Measurements from ENCODE around the gene FGR.
A peak's percentile ranks its signal among the peaks of the same experiment; 100 is the strongest.
"Not testable (repeated sequence)": the region's sequence is repeated elsewhere in the genome, so short reads cannot be mapped to it uniquely, and the experiment has no call there.

FGR gene

DNA sequence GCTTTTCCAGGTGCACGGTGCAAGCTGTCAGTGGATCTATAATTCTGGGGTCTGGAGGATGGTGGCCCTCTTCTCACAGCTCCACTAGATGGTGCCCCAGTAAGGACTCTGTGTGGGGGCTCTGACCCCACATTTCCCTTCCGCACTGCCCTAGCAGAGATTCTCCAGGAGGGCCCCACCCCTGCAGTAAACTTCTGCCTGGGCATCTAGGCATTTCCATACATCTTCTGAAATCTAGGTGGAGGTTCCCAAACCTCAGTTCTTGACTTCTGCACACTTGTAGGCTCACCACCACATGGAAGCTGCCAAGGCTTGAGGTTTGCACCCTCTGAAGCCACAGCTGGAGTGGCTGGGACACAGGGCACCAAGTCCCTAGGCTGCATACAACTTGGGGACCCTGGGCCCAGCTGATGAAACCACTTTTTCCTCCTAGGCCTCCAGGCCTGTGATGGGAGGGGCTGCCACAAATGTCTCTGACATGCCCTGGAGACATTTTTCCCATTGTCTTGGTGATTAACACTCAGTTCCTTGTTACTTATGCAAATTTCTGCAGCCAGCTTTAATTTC, 45.3 kb upstream of the FGR start:
- ATAC-seq = not testable (repeated sequence)

DNA sequence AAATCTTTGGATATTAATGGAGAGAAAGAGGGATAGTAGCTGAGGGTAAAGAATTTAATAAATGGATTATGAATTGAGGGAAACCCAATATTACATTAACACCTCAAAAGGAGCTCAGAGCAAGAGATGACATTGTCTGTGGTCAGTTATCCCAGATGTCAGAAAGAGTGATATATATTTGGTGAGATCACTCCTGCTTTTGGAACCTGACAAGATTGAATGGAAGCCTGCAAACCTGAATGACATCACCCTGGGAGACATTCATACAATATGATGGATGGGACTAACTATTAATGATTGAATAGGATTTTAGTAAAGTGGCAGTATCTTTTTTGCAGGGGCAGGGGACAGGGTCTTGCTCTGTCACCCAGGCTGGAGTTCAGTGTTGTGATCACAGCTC, 43.8 kb upstream of the FGR start:
- TF ChIP-seq BACH2 (CRISPR knock-in tag; IDR thresholded peaks at IDR 0.05; ENCODE audit: borderline replicate concordance) (no peak), ZC3H10 (CRISPR knock-in tag; IDR thresholded peaks at IDR 0.05) (no peak), ESRRG (CRISPR knock-in tag; IDR thresholded peaks at IDR 0.05) (no peak), ISL1 (CRISPR knock-in tag; IDR thresholded peaks at IDR 0.05) (no peak), TCF4 (CRISPR knock-in tag; IDR thresholded peaks at IDR 0.05; ENCODE audit: borderline replicate concordance) (no peak), ZNF8 (CRISPR knock-in tag; IDR thresholded peaks at IDR 0.05) (no peak), ZFP3 (CRISPR knock-in tag; IDR thresholded peaks at IDR 0.05) (no peak), ZNF70 (CRISPR knock-in tag; IDR thresholded peaks at IDR 0.05) (no peak), RARB (CRISPR knock-in tag; IDR thresholded peaks at IDR 0.05) (no peak), ZFP30 (CRISPR knock-in tag; IDR thresholded peaks at IDR 0.05) (no peak), ARNTL (CRISPR knock-in tag; IDR thresholded peaks at IDR 0.05; ENCODE audit: borderline replicate concordance, low read depth) (no peak), ZNF565 (CRISPR knock-in tag; conservative IDR thresholded peaks at IDR 0.05; ENCODE audit: low read depth) (no peak)
- TF ChIP-seq, protein P1, sequence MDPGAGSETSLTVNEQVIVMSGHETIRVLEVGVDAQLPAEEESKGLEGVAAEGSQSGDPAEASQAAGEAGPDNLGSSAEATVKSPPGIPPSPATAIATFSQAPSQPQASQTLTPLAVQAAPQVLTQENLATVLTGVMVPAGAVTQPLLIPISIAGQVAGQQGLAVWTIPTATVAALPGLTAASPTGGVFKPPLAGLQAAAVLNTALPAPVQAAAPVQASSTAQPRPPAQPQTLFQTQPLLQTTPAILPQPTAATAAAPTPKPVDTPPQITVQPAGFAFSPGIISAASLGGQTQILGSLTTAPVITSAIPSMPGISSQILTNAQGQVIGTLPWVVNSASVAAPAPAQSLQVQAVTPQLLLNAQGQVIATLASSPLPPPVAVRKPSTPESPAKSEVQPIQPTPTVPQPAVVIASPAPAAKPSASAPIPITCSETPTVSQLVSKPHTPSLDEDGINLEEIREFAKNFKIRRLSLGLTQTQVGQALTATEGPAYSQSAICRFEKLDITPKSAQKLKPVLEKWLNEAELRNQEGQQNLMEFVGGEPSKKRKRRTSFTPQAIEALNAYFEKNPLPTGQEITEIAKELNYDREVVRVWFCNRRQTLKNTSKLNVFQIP (CRISPR knock-in tag; IDR thresholded peaks at IDR 0.05; ENCODE audit: borderline replicate concordance, low read depth) = no peak
- TF ChIP-seq, protein P2, sequence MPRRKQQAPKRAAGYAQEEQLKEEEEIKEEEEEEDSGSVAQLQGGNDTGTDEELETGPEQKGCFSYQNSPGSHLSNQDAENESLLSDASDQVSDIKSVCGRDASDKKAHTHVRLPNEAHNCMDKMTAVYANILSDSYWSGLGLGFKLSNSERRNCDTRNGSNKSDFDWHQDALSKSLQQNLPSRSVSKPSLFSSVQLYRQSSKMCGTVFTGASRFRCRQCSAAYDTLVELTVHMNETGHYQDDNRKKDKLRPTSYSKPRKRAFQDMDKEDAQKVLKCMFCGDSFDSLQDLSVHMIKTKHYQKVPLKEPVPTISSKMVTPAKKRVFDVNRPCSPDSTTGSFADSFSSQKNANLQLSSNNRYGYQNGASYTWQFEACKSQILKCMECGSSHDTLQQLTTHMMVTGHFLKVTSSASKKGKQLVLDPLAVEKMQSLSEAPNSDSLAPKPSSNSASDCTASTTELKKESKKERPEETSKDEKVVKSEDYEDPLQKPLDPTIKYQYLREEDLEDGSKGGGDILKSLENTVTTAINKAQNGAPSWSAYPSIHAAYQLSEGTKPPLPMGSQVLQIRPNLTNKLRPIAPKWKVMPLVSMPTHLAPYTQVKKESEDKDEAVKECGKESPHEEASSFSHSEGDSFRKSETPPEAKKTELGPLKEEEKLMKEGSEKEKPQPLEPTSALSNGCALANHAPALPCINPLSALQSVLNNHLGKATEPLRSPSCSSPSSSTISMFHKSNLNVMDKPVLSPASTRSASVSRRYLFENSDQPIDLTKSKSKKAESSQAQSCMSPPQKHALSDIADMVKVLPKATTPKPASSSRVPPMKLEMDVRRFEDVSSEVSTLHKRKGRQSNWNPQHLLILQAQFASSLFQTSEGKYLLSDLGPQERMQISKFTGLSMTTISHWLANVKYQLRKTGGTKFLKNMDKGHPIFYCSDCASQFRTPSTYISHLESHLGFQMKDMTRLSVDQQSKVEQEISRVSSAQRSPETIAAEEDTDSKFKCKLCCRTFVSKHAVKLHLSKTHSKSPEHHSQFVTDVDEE (CRISPR knock-in tag; IDR thresholded peaks at IDR 0.05) = no peak
- no peak for ATAC-seq

DNA sequence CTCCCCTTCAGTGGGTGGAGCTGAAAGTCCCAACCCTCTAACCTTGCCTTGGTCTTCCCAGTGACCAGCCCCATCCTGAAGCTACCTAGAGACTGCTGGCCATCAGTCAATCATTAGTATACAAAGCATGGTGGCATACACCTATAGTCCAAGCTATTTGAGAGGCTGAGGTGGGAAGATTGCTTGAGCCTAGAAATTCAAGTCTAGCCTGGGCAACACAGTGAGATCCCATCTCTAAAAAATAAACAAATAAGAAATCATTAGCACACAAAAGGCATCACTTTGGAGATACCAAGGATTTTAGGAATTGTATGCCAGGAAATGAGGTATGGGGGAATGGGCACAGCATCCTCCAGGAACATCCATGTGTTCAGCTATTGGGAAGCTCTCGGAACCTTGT, 41.4 kb upstream of the FGR start:
- ATAC-seq = no peak
- no peak for TF ChIP-seq BACH2 (CRISPR knock-in tag; IDR thresholded peaks at IDR 0.05; ENCODE audit: borderline replicate concordance)
- no peak for TF ChIP-seq CSDC2 (CRISPR knock-in tag; IDR thresholded peaks at IDR 0.05)
- TF ChIP-seq GLIS3 (CRISPR knock-in tag; IDR thresholded peaks at IDR 0.05) = no peak
- no peak for TF ChIP-seq ZNF70 (CRISPR knock-in tag; IDR thresholded peaks at IDR 0.05)
- no peak for TF ChIP-seq ZNF565 (CRISPR knock-in tag; conservative IDR thresholded peaks at IDR 0.05; ENCODE audit: low read depth)

DNA sequence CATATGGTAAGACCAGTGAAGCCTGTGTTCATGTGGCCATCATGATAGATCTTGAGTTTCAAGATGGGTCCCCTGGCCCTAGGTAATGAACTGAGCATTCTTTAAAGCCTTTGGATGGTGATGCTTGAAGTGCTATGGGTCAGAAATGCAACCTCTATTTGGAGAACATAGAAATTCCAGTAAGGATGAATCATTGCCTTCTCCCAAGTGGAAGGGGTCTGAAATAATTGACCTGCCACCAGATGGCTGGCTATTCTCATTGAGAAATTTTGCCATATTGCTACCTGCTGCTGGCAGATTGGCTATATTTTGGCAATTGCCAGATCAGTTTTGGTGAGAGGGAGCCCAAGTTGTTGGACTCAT, 37.7 kb upstream of the FGR start:
- no peak for TF ChIP-seq CSDC2 (CRISPR knock-in tag; IDR thresholded peaks at IDR 0.05)
- TF ChIP-seq, protein P3, sequence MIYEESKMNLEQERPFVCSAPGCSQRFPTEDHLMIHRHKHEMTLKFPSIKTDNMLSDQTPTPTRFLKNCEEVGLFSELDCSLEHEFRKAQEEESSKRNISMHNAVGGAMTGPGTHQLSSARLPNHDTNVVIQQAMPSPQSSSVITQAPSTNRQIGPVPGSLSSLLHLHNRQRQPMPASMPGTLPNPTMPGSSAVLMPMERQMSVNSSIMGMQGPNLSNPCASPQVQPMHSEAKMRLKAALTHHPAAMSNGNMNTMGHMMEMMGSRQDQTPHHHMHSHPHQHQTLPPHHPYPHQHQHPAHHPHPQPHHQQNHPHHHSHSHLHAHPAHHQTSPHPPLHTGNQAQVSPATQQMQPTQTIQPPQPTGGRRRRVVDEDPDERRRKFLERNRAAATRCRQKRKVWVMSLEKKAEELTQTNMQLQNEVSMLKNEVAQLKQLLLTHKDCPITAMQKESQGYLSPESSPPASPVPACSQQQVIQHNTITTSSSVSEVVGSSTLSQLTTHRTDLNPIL (CRISPR knock-in tag; IDR thresholded peaks at IDR 0.05; ENCODE audit: low read depth) = no peak
- TF ChIP-seq PPARA (CRISPR knock-in tag; IDR thresholded peaks at IDR 0.05; ENCODE audit: borderline replicate concordance) = no peak
- no peak for TF ChIP-seq ARNTL (CRISPR knock-in tag; IDR thresholded peaks at IDR 0.05; ENCODE audit: borderline replicate concordance, low read depth)
- TF ChIP-seq, protein P1 (CRISPR knock-in tag; IDR thresholded peaks at IDR 0.05; ENCODE audit: borderline replicate concordance, low read depth) = no peak
- TF ChIP-seq, protein P4, sequence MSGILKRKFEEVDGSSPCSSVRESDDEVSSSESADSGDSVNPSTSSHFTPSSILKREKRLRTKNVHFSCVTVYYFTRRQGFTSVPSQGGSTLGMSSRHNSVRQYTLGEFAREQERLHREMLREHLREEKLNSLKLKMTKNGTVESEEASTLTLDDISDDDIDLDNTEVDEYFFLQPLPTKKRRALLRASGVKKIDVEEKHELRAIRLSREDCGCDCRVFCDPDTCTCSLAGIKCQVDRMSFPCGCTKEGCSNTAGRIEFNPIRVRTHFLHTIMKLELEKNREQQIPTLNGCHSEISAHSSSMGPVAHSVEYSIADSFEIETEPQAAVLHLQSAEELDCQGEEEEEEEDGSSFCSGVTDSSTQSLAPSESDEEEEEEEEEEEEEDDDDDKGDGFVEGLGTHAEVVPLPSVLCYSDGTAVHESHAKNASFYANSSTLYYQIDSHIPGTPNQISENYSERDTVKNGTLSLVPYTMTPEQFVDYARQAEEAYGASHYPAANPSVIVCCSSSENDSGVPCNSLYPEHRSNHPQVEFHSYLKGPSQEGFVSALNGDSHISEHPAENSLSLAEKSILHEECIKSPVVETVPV (CRISPR knock-in tag; IDR thresholded peaks at IDR 0.05) = no peak
- no peak for TF ChIP-seq GLIS3 (CRISPR knock-in tag; IDR thresholded peaks at IDR 0.05)
- peak; percentile 3; the same call in 2 of the 3 replicates for ATAC-seq
